Small intestine (tissue), 7 donors: ENCODE data around the gene OCA2. TPM values are rescaled to one million over a fixed set of nuclear protein-coding genes. Genes with fewer than 3 reads are reported as not detected.
"Not testable (repeated sequence)": the region's sequence is repeated elsewhere in the genome, so short reads cannot be mapped to it uniquely, and the experiment has no call there.

Experiments used
- DNase-seq, 2 donors: peaks; one replicate each; pipeline versions ENCODE4 v3.0.0 to v3.0.0-alpha.2; 2013
- FAIRE-seq: peaks from 2 replicates; lab custom pipeline; 2012; peaks lifted over from hg19 to GRCh38; lab: Jason Lieb, UNC
- H3K27ac ChIP-seq, 3 donors: one replicate each; pipeline ENCODE4 v1.5.1; 2013; ENCODE audit warnings: low read length in 2 of 3, mild to moderate bottlenecking in 2 of 3, control low read depth in 1 of 3, inconsistent platforms in 1 of 3, low read depth in 1 of 3, moderate library complexity in 1 of 3
- H3K27me3 ChIP-seq, 3 donors: one replicate each; pipeline ENCODE4 v1.6.1; 2013; ENCODE audit warnings: low read length in 3 of 3, inconsistent platforms in 1 of 3; ENCODE audit not compliant: control insufficient read depth in 3 of 3, insufficient read depth in 3 of 3
- H3K36me3 ChIP-seq, 3 donors: one replicate each; pipeline ENCODE4 v1.6.1; 2013; ENCODE audit warnings: low read length in 3 of 3, inconsistent platforms in 1 of 3, low read depth in 1 of 3, mild to moderate bottlenecking in 1 of 3, moderate library complexity in 1 of 3; ENCODE audit not compliant: control insufficient read depth in 3 of 3, insufficient read depth in 2 of 3
- H3K4me1 ChIP-seq, 3 donors: one replicate each; pipeline ENCODE4 v1.6.1; 2013; ENCODE audit warnings: low read length in 2 of 3, inconsistent platforms in 1 of 3, low read depth in 1 of 3, mild to moderate bottlenecking in 1 of 3, moderate library complexity in 1 of 3; ENCODE audit not compliant: control insufficient read depth in 3 of 3, insufficient read depth in 2 of 3
- H3K4me3 ChIP-seq, 3 donors: one replicate each; pipeline ENCODE4 v1.5.1; 2013; ENCODE audit warnings: low read length in 3 of 3, control low read depth in 1 of 3, inconsistent platforms in 1 of 3, low read depth in 1 of 3, mild to moderate bottlenecking in 1 of 3, moderate library complexity in 1 of 3
- H3K9me3 ChIP-seq, 2 donors: one replicate each; pipeline ENCODE4 v1.6.1; 2013; ENCODE audit warnings: low read depth in 1 of 2, low read length in 1 of 2; ENCODE audit not compliant: control insufficient read depth in 2 of 2, insufficient read depth in 1 of 2
- WGBS, 3 donors: extraction: QIAGEN DNeasy Blood & Tissue Kit; methylation state at CpG; one replicate each; pipeline ENCODE4 v1.1.7; 2013; 5-methylcytosine and 5-hydroxymethylcytosine counted together
- polyA plus RNA-seq, 4 donors: library from polyadenylated mRNA; stranded (reverse) in 3 of 4; unstranded in 1 of 4; fragments of 200-250 nt in 3 of 4; fragments of 120-200 nt in 1 of 4; gene quantifications; one replicate each; pipeline versions ENCODE4 v1.2.1 to v1.2.3, GENCODE V29; 2013
- donor health status: healthy with polysubstance abuse.
- donor health status: control.
- donor health status: control.
- donor health status: Bipolar disorder and iron deficiency.
- donor health status: healthy.

OCA2 gene
- polyA plus RNA-seq, 4 donors: 0.07 to 5.9 TPM; not detected in 2

DNA sequence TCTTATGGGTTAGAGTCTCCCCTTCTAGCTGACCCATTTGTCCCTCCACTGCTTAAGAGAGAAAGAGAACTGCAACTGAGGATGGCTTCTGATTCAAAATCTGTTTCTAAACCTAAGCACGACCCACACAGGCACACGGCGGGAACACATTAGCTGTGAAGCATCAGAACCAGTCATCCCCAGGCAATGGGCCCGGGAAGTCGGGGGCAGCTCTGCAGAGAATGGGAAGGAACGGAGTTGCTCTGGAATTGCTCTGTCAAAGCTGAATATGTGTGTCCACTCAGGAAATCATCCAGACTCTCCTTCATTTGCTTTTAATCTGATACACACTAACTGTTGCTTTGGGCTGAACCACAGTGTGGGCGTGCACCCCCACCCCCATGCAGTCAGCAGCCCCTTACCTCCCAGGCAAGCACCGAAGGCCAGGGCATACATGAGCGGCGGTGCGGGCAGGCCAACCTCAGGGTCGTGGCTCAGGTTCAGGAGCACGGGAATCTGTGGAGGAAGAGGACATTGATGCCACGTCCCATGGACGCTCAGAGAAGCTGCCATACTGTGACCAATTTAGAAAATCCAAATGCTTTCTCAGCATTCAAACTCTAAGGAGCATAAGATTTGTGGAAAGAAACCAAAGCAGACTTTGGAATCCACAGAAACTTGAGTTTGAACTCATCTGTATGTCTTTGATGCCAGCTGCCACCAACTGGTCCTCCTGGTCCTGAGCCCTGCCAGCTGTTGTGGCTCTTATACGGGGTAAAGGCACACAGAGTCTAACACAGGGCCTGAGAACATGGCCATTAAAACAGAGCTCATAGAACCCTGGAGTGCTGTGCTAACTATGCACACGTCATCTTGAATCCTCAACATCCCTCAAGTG is 247.9 kb downstream of the OCA2 start:
- H3K9me3 ChIP-seq: peaks cover 3 to 6% of the 10 kb centered on the region in 2 donors
- no peak for DNase-seq
- WGBS, 3 donors: 81 to 89% (median 85%) methylated on average over 17 of the region's 17 CpGs
- no peaks in the 10 kb centered on the region for H3K27me3 ChIP-seq
- no peak overlapping the region for H3K27ac ChIP-seq
- no peak overlapping the region for H3K4me3 ChIP-seq
- no peaks in the 10 kb centered on the region for H3K4me1 ChIP-seq
- no peaks in the 10 kb centered on the region for H3K36me3 ChIP-seq
- no peak for FAIRE-seq

DNA sequence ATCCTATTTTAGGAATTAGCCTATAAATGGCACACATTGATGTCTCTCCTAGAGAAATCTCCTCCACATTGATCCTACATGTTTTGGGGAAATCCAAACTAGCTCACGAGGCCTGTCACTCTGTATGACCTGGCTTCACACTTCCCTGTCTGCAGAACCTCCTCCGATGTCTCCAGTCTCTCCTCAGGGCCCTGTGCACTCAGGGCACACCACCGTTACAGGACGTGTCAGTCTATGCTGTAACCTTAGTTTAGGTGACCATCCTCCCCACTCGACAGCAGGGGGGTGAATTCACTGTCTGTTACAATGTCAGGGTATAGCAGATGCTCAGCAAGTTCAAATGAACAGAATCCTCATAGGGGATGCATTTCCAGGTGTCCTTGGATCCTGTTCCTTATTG is 249.1 kb downstream of the OCA2 start:
- Histone ChIP-seq H3K4me1 (no peaks in the 10 kb centered on the region), H3K4me3 (no peak overlapping the region), H3K36me3 (no peaks in the 10 kb centered on the region), H3K27ac (no peak overlapping the region), H3K9me3 (peaks cover 3 to 4% of the 10 kb centered on the region in 2 donors), H3K27me3 (no peaks in the 10 kb centered on the region)
- DNase-seq: no peak
- 74 to 81% (median 76%) methylated on average over 5 of the region's 5 CpGs for WGBS, 3 donors
- FAIRE-seq: no peak

DNA sequence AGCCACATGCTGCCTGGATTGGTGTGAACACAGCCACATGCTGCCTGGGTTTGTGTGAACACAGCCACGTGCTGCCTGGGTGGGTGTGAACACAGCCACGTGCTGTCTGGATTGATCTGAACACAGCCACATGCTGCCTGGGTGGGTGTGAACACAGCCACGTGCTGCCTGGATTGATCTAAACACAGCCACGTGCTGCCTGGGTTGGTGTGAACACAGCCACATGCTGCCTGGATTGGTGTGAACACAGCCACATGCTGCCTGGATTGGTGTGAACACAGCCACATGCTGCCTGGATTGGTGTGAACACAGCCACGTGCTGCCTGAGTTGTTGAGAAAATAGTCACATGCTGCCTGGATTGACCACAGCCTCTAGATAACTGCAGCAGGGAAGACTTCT is 250.2 kb downstream of the OCA2 start:
- not testable (repeated sequence) for FAIRE-seq, H3K27ac ChIP-seq, H3K9me3 ChIP-seq, H3K4me3 ChIP-seq, DNase-seq, H3K4me1 ChIP-seq, H3K27me3 ChIP-seq, H3K36me3 ChIP-seq
- WGBS, 3 donors: 56 to 77% (median 64%) methylated on average over 5 of the region's 5 CpGs

DNA sequence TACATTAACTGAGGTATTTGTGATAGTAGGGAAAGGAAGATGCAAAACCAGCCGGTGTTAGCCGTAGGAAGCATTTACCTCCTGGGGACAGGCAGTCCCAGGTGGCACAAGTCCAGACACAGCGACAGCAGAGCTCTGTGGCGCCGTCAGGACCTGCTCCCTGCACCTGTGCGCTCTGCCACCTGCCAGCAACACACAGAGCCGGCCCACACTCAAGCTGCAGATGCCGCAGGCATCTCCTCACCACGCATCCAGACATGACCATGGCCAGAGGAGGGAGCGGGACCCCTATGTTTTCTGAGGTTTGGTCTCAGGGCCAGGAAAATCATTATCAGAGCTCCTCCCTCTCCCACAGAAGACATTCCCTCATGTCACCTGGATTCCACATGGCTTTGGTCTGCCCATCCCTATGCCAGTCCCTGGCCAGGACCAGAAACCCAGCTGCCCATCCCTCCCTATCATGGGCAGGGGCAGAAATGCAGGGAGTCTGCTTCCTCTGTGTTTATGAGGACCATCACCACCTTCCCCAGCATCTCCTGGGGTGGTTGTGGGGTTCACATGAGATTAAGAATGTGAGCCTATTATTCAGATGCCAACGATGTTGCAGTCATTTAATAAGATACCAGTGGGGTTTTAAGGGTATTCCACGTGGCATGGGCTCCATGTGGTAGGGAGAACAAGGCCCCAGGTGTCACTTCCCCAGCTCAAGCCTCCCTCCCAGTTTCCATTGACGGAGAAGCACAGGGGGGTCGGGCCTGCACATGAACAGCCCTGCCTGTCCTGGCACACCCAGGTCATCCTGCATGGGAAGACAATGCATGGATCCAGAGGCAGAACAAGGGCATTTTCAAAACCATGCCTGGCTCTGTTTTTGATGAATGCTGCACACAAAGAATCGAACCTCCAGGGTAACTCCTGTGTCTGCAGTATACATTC is 251.1 kb downstream of the OCA2 start:
- Histone ChIP-seq H3K4me1 (no peaks in the 10 kb centered on the region), H3K36me3 (no peaks in the 10 kb centered on the region), H3K27ac (no peak overlapping the region), H3K27me3 (no peaks in the 10 kb centered on the region), H3K9me3 (peaks cover 3% of the 10 kb centered on the region in 2 donors), H3K4me3 (no peak overlapping the region)
- DNase-seq: no peak
- FAIRE-seq: no peak
- WGBS, 3 donors: 77 to 89% (median 83%) methylated on average over 15 of the region's 15 CpGs

DNA sequence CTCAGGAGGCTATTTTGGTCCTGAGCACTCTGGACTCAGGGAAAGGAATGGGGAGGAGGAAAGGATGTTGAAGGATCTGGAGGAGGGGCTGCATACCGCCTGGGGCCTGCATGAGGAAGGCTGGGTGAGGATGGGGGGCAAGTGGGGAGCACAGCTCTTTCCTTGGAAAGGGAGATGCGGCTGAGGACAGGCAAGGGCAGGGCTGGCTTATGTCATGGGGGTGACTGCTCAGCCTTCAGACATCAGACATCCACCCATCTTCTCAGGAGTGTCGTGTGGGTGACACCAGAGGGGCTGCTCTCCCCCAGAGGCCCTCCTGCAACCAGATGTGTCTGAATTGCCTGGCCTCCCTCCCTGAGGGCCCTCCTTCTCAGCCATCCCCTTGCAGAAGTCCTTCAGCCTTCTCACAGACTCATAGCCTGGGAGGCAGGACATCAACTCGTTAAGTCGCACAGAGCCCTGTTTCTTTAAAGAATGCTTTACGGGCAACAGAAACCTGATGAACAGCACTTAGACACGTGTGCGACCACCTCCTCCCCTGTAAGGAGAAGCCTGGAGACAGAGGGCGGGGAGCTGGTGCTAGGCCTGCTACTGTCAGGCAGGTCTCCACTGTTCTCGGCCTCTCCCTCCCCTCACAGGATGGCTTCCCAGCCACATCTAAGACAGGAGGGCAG is 252.3 kb downstream of the OCA2 start:
- WGBS, 3 donors: 78 to 87% (median 83%) methylated on average over 10 of the region's 10 CpGs
- DNase-seq (no peak), FAIRE-seq (no peak)
- Histone ChIP-seq H3K4me1 (no peaks in the 10 kb centered on the region), H3K9me3 (peaks cover 3% of the 10 kb centered on the region in 2 donors), H3K27ac (no peak overlapping the region), H3K36me3 (no peaks in the 10 kb centered on the region), H3K4me3 (no peak overlapping the region), H3K27me3 (no peaks in the 10 kb centered on the region)

DNA sequence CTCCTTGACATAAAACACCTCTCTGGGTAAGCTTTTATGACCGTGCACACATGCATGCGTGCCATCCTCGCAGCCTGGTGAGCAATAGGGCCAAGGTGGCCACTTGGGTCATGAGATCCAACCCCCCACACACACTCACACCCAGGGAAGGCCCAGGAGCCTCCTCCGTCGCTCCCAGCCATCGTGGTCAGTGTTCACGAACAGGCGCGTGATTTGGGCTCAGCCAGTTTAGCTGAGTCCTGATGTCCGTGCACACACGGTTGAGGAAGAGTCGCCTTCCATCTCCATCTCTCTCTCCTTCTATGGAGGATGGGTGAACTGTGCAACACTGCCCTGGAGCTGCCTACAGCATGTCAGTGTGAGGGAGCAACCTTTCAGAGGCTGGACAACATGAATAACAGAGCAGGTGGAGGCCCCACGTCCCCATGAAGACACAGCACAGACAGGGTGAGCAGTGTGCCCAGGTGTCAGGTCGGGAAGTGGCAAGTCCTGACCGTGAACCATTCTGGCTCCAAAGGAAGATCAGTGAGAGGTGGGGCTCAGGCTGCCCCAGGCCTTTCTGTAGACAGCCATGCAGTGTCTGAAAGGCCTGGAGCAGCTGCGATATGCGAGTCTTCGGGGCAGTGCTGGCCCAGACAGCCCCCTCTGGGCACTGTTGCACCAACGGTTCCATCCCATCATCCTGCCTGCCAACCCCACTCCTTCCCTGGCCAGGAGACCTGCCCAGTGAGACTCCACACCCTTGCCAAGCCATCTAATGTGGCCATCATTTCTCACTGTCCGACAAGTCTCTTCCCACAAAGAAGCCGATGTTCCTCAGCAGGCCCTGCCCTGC is 253.4 kb downstream of the OCA2 start:
- Histone ChIP-seq H3K4me1 (no peaks in the 10 kb centered on the region), H3K4me3 (no peak overlapping the region), H3K27me3 (no peaks in the 10 kb centered on the region), H3K9me3 (peaks cover 3% of the 10 kb centered on the region in 2 donors), H3K36me3 (no peaks in the 10 kb centered on the region), H3K27ac (no peak overlapping the region)
- no peak for FAIRE-seq
- no peak for DNase-seq
- WGBS, 3 donors: 78 to 88% (median 86%) methylated on average over 21 of the region's 21 CpGs

DNA sequence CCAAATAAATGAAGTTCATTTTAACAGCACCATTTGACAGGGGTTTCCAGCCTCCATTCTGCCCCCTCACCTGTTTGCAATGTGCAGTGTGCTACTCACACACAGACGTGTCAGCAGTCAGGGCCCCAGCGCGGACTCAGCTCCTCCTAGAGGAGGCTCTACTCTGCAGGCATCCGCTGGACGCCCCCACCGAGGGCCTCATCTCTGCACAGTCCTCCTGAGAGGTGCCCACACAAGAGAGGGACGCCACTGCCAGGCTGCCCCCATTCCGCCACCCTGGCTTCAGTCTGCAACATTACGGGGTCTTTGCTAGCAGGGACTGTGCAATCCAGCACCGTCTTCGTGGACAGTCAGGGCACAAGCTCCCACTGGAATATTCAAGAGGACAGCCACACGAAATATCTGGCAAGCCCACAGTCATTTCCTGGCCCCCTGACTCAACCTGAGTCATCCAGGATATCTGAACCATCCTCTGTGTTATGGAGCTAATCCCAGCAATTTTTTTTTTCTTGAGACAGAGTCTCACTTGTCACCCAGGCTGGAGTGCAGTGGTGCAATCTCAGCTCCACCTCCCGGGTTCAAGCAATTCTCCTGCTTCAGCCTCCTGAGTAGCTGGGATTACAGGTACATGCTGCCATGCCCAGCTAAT is 255.0 kb downstream of the OCA2 start:
- H3K9me3 ChIP-seq: peaks cover 3% of the 10 kb centered on the region in 2 donors
- no peaks in the 10 kb centered on the region for H3K27me3 ChIP-seq
- DNase-seq (no peak), FAIRE-seq (no peak)
- no peaks in the 10 kb centered on the region for H3K4me1 ChIP-seq
- no peaks in the 10 kb centered on the region for H3K36me3 ChIP-seq
- WGBS, 3 donors: 75 to 86% (median 82%) methylated on average over 13 of the region's 13 CpGs
- no peak overlapping the region for H3K27ac ChIP-seq
- H3K4me3 ChIP-seq: no peak overlapping the region
